ENCODE data around the gene REC8. TPM values are rescaled to one million over a fixed set of nuclear protein-coding genes. Genes with fewer than 3 reads are reported as not detected.

REC8 gene
- total and polyA plus RNA-seq, 2 of the 4 experiments (the other 2 are of a cell fraction) = 0.36 to 3.5 TPM

DNA sequence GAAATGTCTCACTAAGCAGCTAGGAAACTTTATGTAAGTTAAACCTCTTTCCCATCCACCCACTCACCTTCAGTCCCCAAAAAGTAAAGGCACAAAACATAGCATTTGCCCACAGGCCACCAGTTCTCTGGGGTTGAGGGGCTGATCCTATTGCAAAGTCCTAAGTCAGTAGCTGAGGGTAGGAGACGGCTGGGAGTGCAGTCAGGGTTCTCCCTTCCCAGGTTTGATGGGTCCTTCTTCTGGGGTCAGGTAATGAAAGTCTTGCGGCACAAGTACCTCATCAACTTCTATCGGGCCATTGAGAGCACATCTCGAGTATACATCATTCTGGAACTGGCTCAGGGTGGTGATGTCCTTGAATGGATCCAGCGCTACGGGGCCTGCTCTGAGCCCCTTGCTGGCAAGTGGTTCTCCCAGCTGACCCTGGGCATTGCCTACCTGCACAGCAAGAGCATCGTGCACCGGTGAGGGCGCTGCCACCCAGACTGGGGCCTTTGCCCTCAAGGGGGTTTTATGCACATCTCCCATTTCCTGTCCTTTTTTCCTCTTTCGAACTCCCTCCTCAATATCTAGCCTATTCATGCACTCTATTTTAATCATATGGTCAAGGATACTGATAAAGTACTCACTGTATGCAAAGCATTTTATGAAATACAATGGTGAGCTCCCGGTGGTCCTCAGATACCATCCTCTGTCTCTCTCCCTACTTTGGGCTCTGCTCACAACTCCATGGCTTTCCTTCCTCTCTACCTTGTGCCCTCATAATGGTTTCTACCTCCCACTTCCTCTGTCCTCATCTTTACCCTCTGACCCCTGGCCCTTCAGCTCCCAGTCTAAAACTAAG, 34.6 kb downstream of the REC8 start:
- no peak overlapping the region for H2AFZ ChIP-seq (replicated peaks; ENCODE audit: low read length, poor library complexity)
- no peak overlapping the region for H3K9ac ChIP-seq (ENCODE audit: low read depth, low read length)
- no peak overlapping the region for H3K27ac ChIP-seq (ENCODE audit: insufficient read depth, low read length)
- peaks cover 10 to 46% of the 10 kb centered on the region in 2 experiments for H3K79me1 ChIP-seq (ENCODE audit: low read depth in 1 of 2, low read length in 2 of 2)
- ATAC-seq (ENCODE audit: low read depth) = no peak
- no peak overlapping the region for H2BK5ac ChIP-seq (ENCODE audit: low read depth, low read length, poor library complexity, severe bottlenecking)
- H4K5ac ChIP-seq (ENCODE audit: low read depth, low read length) = no peak overlapping the region
- TF ChIP-seq POLR2A (IDR thresholded peaks at IDR 0.05; ENCODE audit: low read depth, low read length) (no peak), CEBPB (IDR thresholded peaks at IDR 0.05; ENCODE audit: low read depth, low read length) (no peak), BHLHE40 (IDR thresholded peaks at IDR 0.05; ENCODE audit: low read depth, low read length) (no peak), CHD1 (IDR thresholded peaks at IDR 0.05; ENCODE audit: low read depth, low read length) (no peak), FOS (IDR thresholded peaks at IDR 0.05; ENCODE audit: low read depth, low read length) (no peak), MAZ (IDR thresholded peaks at IDR 0.05; ENCODE audit: borderline replicate concordance, low read depth, low read length) (no peak), NFE2L2 (IDR thresholded peaks at IDR 0.05; ENCODE audit: low read depth, low read length) (no peak)
- TF ChIP-seq, protein P1, sequence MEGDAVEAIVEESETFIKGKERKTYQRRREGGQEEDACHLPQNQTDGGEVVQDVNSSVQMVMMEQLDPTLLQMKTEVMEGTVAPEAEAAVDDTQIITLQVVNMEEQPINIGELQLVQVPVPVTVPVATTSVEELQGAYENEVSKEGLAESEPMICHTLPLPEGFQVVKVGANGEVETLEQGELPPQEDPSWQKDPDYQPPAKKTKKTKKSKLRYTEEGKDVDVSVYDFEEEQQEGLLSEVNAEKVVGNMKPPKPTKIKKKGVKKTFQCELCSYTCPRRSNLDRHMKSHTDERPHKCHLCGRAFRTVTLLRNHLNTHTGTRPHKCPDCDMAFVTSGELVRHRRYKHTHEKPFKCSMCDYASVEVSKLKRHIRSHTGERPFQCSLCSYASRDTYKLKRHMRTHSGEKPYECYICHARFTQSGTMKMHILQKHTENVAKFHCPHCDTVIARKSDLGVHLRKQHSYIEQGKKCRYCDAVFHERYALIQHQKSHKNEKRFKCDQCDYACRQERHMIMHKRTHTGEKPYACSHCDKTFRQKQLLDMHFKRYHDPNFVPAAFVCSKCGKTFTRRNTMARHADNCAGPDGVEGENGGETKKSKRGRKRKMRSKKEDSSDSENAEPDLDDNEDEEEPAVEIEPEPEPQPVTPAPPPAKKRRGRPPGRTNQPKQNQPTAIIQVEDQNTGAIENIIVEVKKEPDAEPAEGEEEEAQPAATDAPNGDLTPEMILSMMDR (conservative IDR thresholded peaks at IDR 0.05; ENCODE audit: low read depth, low read length) = no peak
- TF ChIP-seq, protein P2, sequence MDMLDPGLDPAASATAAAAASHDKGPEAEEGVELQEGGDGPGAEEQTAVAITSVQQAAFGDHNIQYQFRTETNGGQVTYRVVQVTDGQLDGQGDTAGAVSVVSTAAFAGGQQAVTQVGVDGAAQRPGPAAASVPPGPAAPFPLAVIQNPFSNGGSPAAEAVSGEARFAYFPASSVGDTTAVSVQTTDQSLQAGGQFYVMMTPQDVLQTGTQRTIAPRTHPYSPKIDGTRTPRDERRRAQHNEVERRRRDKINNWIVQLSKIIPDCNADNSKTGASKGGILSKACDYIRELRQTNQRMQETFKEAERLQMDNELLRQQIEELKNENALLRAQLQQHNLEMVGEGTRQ (IDR thresholded peaks at IDR 0.05; ENCODE audit: low read depth, low read length) = no peak
- dilution Hi-C loops (cut with HindIII; ENCODE audit: low sequenced_read_pairs, unreplicated experiment) = no loop called here
- H3K14ac ChIP-seq (replicated peaks; ENCODE audit: low read depth, low read length) = no peak overlapping the region
- no peak overlapping the region for H2BK120ac ChIP-seq (ENCODE audit: low read depth, low read length)
- H4K20me1 ChIP-seq (ENCODE audit: insufficient read depth, low read length) = no peaks in the 10 kb centered on the region; the same call in 1 of the 2 replicates
- H3K4me1 ChIP-seq (ENCODE audit: control insufficient read depth, insufficient read depth, low read length) = no peaks in the 10 kb centered on the region
- 94% methylated on average over 7 of the region's 11 CpGs; no CpG with 5 or more reads in 1 of the 2 experiments for WGBS, 2 experiments (ENCODE audit: extremely low coverage in 2 of 2, insufficient read length in 1 of 2)
- POLR2A ChIA-PET (ENCODE audit: unreplicated experiment) = no interaction called here
- no peak overlapping the region for H4K91ac ChIP-seq (ENCODE audit: insufficient read depth, low read depth, low read length)
- no peak overlapping the region for H3K23ac ChIP-seq (ENCODE audit: low read depth, low read length)
- intact Hi-C loops (cut with micrococcal nuclease) = no loop called here
- no peak overlapping the region for H3K4me2 ChIP-seq (ENCODE audit: low read depth, low read length)
- H3K9me3 ChIP-seq (ENCODE audit: control insufficient read depth, insufficient read depth, low read length) = no peaks in the 10 kb centered on the region
- no peak overlapping the region for H3K18ac ChIP-seq (ENCODE audit: low read depth, low read length)
- BruUV-seq (replicated peaks) = no TSS peak
- H3K4ac ChIP-seq (ENCODE audit: low read depth, low read length) = no peak overlapping the region
- H3K4me3 ChIP-seq (ENCODE audit: insufficient read depth, low read depth, low read length) = no peak overlapping the region
- no peak overlapping the region for H3K56ac ChIP-seq (ENCODE audit: extremely low read depth, insufficient read depth, low read length)
- H2BK15ac ChIP-seq (ENCODE audit: low read depth, low read length) = no peak overlapping the region
- H2BK20ac ChIP-seq (ENCODE audit: low read depth, low read length) = no peak overlapping the region
- in situ Hi-C loops (cut with MboI; ENCODE audit: low sequenced_read_pairs) = no loop called here
- no peaks in the 10 kb centered on the region for H3K27me3 ChIP-seq (ENCODE audit: control insufficient read depth, insufficient read depth, low read length)
- H3K9me1 ChIP-seq (ENCODE audit: insufficient read depth, low read length) = peaks cover 9% of the 10 kb centered on the region; the same call in 1 of the 2 replicates
- peaks cover 53% of the 10 kb centered on the region for H3K36me3 ChIP-seq (ENCODE audit: control insufficient read depth, insufficient read depth, low read length)
- H4K8ac ChIP-seq (ENCODE audit: low read depth in 2 of 2, low read length in 2 of 2) = no peak overlapping the region
- H2AK9ac ChIP-seq (replicated peaks; ENCODE audit: low read depth, low read length, poor library complexity) = no peak overlapping the region
- no peak overlapping the region for H2AK5ac ChIP-seq (ENCODE audit: low read depth, low read length)
- CTCF ChIA-PET = no interaction called here
- no peak for DNase-seq
